Measurements from ENCODE around the gene ALOX12B.

GRCh38 chr17:8068736-8069586, 18.6 kb downstream of the ALOX12B start:
- TF ChIP-seq CTCF (conservative IDR thresholded peaks at IDR 0.05; ENCODE audit: low read length) (no peak), EZH2phosphoT487 (IDR thresholded peaks at IDR 0.05; ENCODE audit: borderline replicate concordance, low read depth, low read length) (no peak)
